GM18498 (cell line): ENCODE measurements around the gene CLCF1.

Experiments used
- ATAC-seq: cut with Tn5 transposase; IDR thresholded peaks from one replicate; pipeline ENCODE4 v1.9.1; 2021; ENCODE audit warnings: mild to moderate bottlenecking, moderate library complexity; ENCODE audit not compliant: unreplicated experiment

CLCF1 gene

GRCh38 chr11:67396587-67397389, 23.4 kb upstream of the CLCF1 start:
- no peak for ATAC-seq

- no peak for ATAC-seq
These were observed 22.8 kb upstream of the CLCF1 start for GRCh38 chr11:67396259-67396581.

GRCh38 chr11:67395555-67396258, 22.3 kb upstream of the CLCF1 start:
- no peak for ATAC-seq

GRCh38 chr11:67393990-67394389, 20.6 kb upstream of the CLCF1 start:
- no peak for ATAC-seq

- no peak for ATAC-seq
These were observed 20.0 kb upstream of the CLCF1 start for GRCh38 chr11:67393437-67393836.

- no peak for ATAC-seq
These were observed 18.9 kb upstream of the CLCF1 start for GRCh38 chr11:67392183-67392715.

- ATAC-seq = peak; percentile 65
These were observed 18.1 kb upstream of the CLCF1 start, which contains the start of gene RAD9A for GRCh38 chr11:67391304-67392182. Gene RAD9A, plus strand, starts transcription at chr11:67391986. Its CDS starts 59 bp downstream, at chr11:67392045.

- ATAC-seq = no peak
These were observed 17.5 kb upstream of the CLCF1 start for GRCh38 chr11:67390947-67391303.

GRCh38 chr11:67389477-67389876, 16.1 kb upstream of the CLCF1 start:
- ATAC-seq = no peak

- ATAC-seq = no peak
These were observed 14.1 kb upstream of the CLCF1 start for GRCh38 chr11:67387518-67387917.

GRCh38 chr11:67387069-67387468, 13.7 kb upstream of the CLCF1 start:
- no peak for ATAC-seq

GRCh38 chr11:67384851-67385366, 11.5 kb upstream of the CLCF1 start:
- ATAC-seq = no peak

GRCh38 chr11:67382276-67383136, 9.1 kb upstream of the CLCF1 start:
- no peak for ATAC-seq

GRCh38 chr11:67381244-67381972, 8.0 kb upstream of the CLCF1 start:
- ATAC-seq = no peak

GRCh38 chr11:67379061-67380058, 6.0 kb upstream of the CLCF1 start:
- ATAC-seq = no peak

- ATAC-seq = no peak
These were observed 5.1 kb upstream of the CLCF1 start for GRCh38 chr11:67378544-67378943.

- no peak for ATAC-seq
These were observed 3.7 kb upstream of the CLCF1 start for GRCh38 chr11:67376873-67377808.
